Occipital lobe (tissue), 2 donors: ENCODE measurements around the gene CDC14A. TPM values are rescaled to one million over a fixed set of nuclear protein-coding genes. Genes with fewer than 3 reads are reported as not detected.

Source experiments
- DNase-seq: peaks from one replicate; lab custom pipeline; 2025; lab: John Stamatoyannopoulos, UW
- total RNA-seq: library from RNA; depleted of rRNA; stranded (reverse); fragments of >200 nt; gene quantifications from one replicate; pipeline ENCODE4 v1.2.3, GENCODE V29; 2014

CDC14A gene
- total RNA-seq, 1 donor from 2014 or later: 5.1 TPM

GRCh38 chr1:100482748-100483147, 130.4 kb downstream of the CDC14A start:
- DNase-seq: no peak

GRCh38 chr1:100483230-100483629, 130.9 kb downstream of the CDC14A start:
- DNase-seq: no peak

GRCh38 chr1:100485855-100486258, 133.6 kb downstream of the CDC14A start:
- no peak for DNase-seq

- no peak for DNase-seq
Observed at GRCh38 chr1:100494393-100495084, 142.2 kb downstream of the CDC14A start.

- DNase-seq: no peak
Observed at GRCh38 chr1:100496896-100497295, 144.6 kb downstream of the CDC14A start.

GRCh38 chr1:100497796-100498195, 145.5 kb downstream of the CDC14A start:
- DNase-seq: no peak

GRCh38 chr1:100499194-100499811, 147.0 kb downstream of the CDC14A start:
- no peak for DNase-seq

GRCh38 chr1:100502052-100502792, 149.9 kb downstream of the CDC14A start:
- DNase-seq: no peak

- no peak for DNase-seq
Observed at GRCh38 chr1:100506217-100506616, 153.9 kb downstream of the CDC14A start.

GRCh38 chr1:100510451-100510850, 158.1 kb downstream of the CDC14A start:
- DNase-seq: no peak

GRCh38 chr1:100511058-100511457, 158.8 kb downstream of the CDC14A start:
- DNase-seq: no peak

- no peak for DNase-seq
Observed at GRCh38 chr1:100511773-100512172, 159.5 kb downstream of the CDC14A start.

GRCh38 chr1:100512803-100513352, 160.6 kb downstream of the CDC14A start:
- no peak for DNase-seq

- DNase-seq: no peak
Observed at GRCh38 chr1:100516857-100517256, 164.6 kb downstream of the CDC14A start.

- DNase-seq: no peak
Observed at GRCh38 chr1:100517515-100517914, 165.2 kb downstream of the CDC14A start.

GRCh38 chr1:100518023-100518422, 165.7 kb downstream of the CDC14A start:
- DNase-seq: no peak

GRCh38 chr1:100523038-100523652, 170.8 kb downstream of the CDC14A start:
- DNase-seq: no peak

- DNase-seq: no peak
Observed at GRCh38 chr1:100524355-100524754, 172.0 kb downstream of the CDC14A start.

- no peak for DNase-seq
Observed at GRCh38 chr1:100526894-100527293, 174.6 kb downstream of the CDC14A start.

GRCh38 chr1:100528871-100529270, 176.6 kb downstream of the CDC14A start:
- no peak for DNase-seq

GRCh38 chr1:100530141-100530540, 177.8 kb downstream of the CDC14A start:
- DNase-seq: no peak
